GM19463 (cell line): ENCODE results near the gene USP12.
"Not testable (repeated sequence)": the region's sequence is repeated elsewhere in the genome, so short reads cannot be mapped to it uniquely, and the experiment has no call there.

Experiments used
- ATAC-seq: cut with Tn5 transposase; IDR thresholded peaks from one replicate; pipeline ENCODE4 v1.9.1; 2021; ENCODE audit warnings: mild to moderate bottlenecking, moderate library complexity; ENCODE audit not compliant: unreplicated experiment

Gene USP12

DNA sequence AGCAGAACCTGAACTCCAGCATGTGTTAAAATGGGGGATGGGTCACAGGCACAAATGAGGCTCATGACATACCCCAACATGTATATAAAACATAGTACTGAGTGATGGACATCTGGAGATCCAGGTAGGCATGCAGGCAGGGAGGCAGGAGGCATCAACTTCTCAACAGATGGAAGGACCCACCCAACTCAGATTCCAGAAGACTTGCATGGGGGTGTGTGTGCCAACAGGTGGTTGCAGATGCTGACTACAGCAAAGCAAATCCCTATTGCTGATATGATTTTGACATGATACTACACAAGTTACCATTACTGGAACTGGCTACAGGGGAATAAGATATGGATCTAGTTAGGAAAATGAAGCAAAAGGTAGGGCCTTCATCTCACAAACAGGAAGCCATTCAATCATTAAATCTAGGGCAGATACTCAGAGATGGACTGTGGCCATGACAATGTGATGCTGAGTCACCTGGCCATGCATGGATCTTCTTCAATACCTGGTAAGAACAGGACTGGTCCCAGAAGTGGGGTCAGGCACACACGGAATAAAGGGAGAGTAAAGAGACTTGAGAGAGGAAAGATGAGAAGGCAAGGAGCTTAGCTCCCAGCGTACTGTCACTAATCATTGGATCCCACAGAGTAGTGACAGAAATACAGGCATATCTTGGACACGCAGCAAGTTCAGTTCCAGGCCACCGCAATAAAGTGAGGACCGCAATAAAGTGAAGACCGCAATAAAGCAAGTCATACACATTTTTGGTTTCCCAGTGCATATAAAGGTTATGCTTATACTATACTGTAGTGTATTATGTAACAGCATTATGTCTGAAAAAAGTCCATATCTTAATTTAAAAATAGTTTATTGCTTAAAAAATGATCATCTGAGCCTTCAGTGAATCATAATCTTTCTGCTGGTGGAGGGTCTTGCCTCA lies 91.3 kb downstream of the USP12 start:
- no peak for ATAC-seq

DNA sequence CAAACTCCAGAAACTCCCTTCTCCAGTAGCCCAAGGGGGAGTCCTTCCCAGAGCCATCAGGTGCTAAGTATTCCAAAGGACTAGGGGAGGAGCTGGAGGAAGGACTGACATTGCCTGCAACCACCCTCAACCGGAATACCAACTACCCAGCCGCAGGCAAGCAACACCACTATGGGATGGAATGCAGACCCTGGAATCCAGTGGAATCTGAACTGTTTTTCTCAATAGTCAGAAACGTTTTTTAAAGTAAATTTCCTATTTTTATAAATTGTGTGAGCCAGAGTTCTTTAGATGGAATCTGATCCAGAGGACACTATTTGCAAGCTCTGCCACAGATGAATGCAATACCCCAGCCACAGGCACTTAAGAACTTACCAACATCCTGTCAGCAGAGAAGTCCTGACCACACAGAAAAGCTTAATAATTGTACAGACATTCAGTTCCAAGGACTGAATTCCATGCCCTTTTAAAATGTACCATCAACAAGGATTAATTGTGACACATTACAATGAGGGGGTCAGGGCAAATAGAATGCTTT lies 92.1 kb downstream of the USP12 start:
- no peak for ATAC-seq

DNA sequence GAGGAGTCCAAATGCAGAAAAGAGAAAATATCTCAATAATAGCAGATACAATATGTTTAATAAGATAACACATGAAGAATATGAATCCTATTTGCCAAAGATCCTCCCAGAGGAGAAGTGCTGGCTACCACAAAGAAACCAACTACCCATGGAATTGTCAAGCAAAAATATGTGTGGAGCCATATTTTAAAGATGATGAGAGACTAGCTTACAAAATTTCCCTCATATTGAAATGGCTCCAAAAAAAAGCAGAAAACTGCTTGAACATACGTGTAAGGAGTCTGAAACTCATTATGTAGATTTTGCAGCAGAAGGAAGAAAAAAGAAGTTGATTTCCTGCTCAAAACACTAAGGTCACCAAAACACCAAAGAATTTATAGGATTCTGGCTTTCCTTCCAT lies 94.2 kb downstream of the USP12 start:
- no peak for ATAC-seq

DNA sequence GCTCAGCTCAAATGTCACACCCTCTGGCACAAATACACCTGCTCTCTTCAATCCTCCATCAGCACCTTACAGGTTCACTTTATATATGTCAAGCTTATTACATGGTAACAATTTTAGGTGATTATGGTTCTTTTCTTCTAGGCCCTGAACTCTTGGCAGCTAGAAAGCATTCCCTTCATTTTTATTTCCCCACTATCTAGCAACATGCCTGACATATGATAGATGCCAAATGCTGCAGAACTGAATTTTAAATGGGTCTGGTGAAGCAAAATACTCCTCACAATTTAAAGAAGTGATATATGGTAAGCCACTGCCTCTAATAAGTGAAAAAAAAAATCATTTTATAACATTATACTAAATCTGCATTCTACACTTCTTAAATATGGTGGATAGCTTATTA lies 95.2 kb downstream of the USP12 start:
- no peak for ATAC-seq

DNA sequence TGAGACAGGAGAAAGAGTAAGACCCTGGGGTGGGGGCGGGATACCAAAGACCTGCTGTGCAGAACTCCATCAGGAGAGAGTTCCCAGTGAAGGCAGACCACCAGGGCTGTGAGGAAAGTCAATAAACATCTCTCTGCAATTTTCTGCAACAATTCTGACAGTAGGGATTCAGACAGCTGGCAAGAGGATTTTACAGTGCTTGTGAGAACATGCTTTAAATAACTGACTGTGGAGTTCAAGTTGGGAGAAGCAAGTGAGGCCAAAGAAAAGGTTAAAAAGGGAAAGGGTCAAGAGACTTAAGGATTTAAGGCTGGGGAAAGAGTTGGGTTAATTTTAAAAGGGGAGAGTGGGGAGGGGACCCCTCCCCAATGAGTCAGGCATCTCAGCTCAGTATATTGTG lies 98.4 kb downstream of the USP12 start:
- no peak for ATAC-seq

DNA sequence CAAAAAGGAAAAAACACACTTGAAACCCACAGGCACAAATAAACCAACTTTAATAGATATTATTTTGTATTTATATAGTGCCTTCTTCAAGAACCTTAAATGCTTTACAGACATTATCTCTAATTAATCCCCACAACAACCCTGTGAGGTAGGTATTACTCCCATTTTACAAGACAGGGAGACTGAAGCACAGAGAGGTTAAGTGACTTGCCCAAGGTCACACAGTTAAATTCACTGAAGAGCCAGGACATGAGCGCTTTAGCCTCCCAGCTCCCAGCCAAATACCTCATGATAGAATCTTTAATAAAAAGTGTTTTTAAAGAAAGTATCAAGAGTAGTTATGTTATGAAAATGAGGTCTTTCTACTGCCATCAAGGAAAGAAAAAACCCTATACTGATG lies 105.5 kb downstream of the USP12 start:
- not testable (repeated sequence) for ATAC-seq

DNA sequence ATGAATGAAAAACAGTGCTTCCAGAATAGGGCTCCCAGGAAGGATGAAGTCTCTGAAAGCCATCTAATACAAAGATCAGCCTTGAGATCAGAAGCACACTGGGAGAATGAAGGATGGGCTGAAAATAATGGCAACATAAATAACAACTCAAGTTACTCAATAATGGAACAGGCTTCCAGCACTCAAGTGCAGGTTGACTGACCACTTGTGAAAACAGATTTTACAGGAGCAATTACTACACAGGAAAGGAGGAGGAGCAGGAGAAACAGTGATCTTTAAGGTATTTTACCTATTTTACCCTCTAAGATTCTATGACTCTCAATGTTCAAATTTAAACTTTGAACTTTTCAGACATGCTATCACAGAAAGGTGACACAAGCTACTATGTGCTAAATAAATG lies 106.0 kb downstream of the USP12 start:
- no peak for ATAC-seq

DNA sequence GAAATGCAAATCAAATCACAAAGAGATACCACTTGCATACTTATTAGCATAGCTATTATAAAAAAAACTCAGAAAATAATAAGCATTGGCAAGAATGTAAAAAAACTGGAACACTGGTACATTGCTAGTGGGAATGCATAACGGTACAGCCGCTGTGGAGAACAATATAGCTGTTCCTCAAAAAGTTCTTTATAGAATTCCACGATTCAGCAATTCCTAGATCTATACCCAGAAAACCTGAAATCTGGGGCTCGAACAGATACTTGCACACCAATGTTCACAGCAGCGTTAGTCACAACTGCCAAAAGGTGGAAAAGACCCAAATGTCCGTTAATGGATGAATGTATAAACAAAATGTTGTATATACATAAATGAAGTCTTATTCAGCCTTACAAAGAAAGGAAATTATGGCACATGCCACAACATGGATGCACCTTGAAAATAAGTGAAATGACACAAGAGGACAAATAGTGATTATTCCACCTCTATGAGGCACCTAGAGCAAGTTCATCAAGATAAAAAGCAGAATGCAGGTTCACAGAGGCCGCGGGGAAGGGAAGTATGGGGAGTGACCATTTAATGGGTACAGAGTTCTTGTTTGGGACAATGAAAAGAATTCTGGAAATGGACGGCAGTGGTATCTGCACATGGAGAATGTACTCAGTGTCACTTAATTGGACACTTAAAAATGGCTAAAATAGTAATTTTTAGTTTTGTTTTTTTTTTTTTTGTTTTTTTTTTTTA lies 107.2 kb downstream of the USP12 start:
- no peak for ATAC-seq

DNA sequence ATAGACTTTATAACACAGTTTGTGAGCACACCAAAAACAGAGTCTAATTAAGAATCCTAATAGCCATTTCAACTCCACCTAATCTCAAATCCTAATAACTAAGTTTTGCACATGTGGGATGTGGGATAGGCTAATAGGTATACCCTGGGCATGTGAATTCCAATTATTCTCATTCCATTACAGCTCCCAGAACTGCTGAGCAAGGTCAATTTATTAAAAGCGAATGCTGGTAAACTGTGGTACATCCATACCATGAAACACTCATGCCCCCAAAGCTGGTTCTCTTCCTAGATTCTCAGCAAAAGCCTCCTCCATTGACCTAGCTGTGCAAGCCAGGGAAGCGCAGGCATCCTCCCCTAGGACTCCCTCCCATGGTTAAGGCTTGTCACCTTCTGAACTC lies 113.8 kb downstream of the USP12 start:
- ATAC-seq = no peak

DNA sequence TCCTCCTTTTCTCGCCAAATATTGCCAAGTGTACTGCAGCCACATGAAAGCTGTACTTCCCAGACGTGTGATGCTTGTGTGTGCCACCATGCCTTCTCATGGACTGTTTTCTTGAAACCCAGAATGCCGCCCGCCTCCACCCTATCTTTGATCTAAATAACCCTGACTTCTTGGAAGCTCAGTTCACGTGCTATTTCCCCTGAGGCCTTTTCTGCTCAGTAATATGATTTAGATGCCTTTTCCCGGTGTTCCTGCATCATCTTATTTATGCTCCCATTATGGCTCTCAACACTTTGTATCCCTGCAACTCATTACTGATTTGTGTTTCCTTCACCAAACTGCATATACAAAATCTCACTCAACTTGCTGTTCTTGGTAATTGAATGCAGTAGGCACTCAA lies 116.1 kb downstream of the USP12 start:
- ATAC-seq = no peak

DNA sequence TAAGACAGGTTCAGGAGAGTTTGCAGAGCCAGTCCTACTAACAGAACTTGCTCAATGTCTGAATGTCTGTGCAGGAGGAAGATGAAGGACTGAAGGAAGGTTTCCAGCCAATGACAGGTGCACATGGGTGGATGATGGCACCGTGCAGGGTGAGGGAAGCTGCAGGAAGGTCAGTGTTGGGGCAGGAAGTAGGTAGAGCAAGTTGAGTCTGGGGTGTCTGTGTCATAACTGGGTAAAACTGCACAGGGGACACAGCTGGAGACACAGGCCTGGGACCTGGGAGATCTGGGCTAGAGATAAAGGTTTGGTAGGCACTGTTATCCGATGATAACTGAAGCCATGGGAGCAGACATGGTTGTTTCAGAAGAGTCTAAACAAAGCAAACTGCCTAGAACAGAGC lies 116.9 kb downstream of the USP12 start:
- ATAC-seq = no peak

DNA sequence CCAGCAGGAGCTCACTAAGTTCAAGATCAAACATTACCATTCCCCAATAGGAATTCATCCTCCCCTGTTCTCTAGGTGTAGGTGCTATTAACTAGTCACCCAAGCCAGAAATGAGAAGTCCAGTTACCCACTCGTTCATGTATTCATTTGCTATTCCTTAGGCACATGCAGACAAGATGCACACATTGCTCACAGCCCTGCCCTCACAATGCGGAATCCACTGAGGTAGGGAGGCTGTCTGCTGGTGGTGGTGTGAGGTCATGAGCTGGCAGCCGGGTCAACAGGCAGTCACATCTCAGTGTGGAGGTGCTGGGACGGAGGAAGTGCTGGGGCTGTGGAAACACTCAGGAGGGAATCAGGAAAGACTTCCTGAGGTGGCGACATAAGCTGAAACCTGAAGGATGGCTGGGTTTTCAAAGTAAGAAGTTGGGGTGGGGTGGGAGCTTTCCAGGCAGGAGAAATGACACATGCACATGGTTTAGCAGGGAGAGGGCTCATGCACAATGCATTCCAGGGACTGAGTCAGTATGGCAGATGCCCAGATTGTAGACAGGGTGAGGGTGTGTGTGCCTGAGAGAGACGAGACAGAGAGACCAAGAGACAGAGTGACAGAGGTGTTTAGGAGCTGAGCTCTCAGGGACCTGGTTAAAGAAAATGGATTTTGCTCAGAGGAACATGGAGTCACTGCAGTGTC lies 117.6 kb downstream of the USP12 start:
- no peak for ATAC-seq

DNA sequence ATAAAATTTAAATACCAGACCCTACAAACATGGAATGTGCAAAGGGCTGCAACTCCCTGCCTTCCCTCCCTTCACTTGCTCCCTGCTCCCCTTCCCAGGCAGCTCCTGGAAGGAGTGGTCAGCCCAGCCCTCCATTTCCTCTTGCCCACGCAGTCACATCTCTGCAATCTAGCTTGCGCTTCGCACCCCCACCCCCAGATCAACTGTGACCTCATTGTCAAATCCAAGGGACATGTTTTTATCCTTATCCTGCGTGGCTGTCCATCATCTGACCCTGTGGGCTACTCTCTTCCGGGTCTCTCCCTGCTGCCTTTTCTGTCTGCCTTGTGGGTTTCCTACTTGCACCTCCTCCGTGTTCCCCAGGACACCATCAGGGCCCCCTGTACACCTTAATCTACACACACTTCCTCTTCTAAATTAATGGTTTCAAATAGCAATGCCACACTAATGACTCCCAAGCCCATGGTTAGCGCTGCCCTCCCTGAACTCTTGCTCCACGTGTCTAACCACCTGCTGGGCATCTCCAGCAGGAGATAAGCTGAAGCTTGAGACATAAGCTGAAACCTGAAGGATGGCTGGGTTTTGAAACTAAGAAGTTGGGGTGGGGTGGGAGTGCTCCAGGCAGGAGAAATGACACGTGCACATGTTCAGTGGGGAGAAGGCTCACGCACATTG lies 118.3 kb downstream of the USP12 start:
- no peak for ATAC-seq

DNA sequence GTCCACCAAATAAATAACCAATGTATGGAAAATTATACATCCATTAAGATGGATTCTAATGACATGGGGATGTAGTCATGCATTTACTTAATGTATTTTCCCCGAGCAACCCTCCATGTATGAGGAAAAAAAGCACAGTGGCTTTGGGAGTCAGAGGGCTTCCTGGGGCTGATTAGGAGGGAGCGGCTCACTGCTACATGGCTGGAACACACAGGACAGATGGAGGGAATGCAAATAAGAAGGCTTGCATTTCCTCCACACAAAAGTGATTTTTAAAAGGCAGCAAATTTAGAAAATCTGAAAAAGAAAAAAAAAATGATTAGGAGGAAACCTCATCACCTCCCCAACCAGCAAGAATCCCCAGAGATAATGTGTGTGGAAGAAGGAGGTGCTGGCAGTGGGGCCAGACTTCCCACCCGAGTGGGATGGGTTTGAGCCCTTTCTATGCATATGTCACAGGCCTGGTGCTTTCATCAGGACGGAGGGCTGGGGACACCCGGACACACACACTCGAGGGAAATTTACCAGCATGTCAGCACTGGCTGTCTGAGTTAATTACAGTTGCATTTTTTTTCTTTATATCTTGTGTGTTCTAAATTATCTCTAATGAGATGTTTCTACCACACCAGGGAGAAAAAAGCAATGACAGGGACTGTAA lies 118.9 kb downstream of the USP12 start:
- ATAC-seq = no peak

DNA sequence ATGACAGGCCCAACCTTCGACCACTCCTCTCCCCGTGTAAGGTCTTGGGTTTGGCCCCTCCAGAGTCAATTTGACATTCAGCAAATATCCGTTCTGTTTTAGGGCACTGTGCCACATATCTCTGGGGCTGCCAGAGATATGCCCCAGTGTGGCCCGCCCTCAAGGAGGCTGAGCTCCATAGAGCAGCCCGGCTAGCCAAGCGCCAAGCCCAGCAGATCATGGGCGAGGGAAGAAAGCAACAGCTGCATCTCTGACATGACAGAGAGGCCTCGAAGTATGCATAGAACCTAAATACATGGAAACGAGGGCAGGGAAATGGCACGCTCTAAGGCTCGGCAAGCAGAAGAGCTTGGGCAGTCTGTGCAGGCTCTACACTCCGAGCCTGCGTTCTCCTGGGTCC lies 124.5 kb downstream of the USP12 start:
- ATAC-seq = no peak

DNA sequence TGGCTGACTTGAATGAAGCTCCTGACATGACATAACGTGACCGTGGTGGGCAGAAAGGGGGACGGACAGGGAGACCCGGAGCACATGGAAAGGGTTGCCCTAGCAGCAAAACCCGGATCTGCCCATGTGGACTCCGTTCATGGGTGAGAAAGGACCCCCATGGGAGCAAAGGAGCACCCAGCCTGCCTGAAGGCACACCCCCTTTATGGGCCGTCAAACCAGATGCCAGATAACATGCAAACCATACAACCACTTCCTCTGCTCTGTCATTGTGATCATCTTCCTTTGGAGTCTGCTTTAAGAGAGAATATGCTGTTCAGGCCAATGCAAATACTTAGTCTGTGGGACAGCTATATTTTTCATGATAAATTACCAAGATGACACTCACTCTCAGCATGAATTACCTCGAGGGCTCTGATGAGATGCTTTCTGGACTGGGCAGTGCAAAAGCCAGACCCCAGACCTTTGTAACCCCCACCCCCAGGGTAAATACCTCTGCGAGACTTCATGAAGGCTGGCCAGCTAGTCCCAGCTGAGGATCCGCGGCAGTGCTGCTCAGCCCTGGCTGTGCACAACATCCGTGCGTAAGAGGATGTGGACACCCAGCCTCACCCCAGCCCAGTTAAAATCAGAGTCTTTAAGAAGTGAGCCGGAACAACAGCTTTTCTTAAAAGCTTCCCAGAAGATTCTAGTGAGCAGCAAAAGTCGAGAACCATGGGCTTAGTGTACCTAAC lies 126.6 kb downstream of the USP12 start:
- ATAC-seq = no peak

DNA sequence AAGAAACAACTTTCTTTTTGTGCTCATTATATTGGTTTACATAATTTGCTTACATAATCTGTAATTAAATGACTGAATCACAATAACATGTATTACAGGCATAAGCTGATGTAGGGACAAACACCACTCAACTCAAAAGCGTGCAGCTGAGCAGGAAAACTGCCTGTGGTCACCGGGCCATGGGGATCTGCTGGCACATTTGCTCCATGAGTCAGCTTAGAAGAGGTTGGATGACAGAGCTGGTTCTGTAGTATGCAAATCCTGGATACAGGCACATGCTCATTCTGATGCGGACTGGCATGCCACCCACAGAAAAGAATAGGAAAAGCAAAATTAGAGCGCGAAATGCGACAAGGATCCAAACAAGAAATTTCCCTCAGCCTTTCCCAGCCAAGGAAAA lies 128.6 kb downstream of the USP12 start:
- ATAC-seq = no peak

DNA sequence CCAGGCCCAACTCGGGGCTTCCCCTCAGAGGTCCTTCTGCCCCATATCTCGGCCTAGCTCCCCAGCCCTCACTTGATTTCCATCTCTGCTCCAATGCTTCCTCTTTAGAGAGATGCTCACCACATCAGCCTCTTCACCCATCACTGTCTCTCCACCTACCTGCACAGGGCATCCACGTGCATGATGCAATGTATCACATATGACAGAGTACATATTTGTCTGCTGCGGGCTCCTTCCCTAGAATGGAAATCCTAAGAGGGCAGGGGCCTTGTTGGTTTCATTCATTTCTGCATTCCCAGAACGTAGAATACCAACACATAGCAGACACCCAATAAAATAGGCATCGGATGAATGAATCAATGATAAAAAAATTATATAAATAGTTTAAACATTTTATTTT lies 130.3 kb downstream of the USP12 start:
- ATAC-seq = no peak

DNA sequence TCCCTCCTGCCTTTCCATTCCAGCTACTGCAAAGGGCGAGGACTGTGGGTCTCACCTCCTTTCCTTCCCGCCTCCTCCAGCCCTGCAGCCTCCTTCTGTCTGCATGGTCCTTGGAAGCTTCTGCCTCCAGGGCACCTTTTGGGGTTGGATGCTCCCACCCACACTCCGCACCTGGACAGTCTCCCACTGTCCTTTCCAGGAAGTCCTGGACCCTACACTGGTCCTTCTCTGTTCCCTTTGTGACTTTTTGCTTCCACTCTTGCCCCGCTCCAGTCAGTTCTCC lies 130.8 kb downstream of the USP12 start:
- no peak for ATAC-seq

DNA sequence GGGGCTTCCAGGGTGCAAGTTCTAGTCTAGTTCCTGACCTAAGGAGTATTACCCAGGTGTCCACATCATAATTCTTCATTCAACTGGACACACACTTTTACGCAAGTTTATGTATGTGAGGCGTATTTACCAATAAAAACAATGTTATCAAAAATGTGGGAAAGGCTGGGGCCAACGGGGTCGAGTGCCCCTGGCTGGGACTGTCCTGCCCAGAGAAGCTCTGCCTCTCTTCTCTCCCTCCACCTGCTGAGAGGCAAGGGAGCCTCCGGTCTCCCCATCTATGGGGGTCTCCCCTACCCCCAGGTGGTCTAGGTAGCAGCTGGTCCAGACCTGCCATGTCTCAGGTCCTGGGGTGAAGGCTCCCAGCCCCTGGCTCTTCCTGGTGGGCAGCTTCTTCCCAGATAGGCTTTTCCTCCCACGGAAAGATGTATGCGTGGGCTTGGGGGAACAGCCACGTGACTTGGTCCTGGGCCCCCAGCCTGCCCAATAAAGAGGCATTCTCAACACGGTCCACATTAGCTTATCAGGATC lies 132.4 kb downstream of the USP12 start:
- no peak for ATAC-seq
